DND-41 (cell line): ENCODE measurements around the gene SNTB2.

Experiments used
- ATAC-seq: fragments of 200-7000 bp; cut with Tn5 transposase; 3 replicates; pipeline ENCODE4 v1.9.1; 2021; ENCODE audit warnings: low read depth; ENCODE audit not compliant: insufficient read depth
- DNase-seq: peaks from one replicate; pipeline ENCODE4 v3.0.0-alpha.2; 2020
- H2AFZ ChIP-seq: 2 replicates; pipeline ENCODE4 v1.6.0; 2012; ENCODE audit warnings: low read depth, low read length
- H3K27ac ChIP-seq: 2 replicates; pipeline ENCODE4 v1.5.1; 2012; ENCODE audit warnings: low read length, inconsistent platforms
- H3K27me3 ChIP-seq: fragments of 200-600 bp; sonication (generic); 2 replicates; pipeline ENCODE4 v1.6.0; 2012; ENCODE audit warnings: low read length, mild to moderate bottlenecking, inconsistent platforms; ENCODE audit not compliant: insufficient read depth, poor library complexity
- H3K36me3 ChIP-seq: 2 replicates; pipeline ENCODE4 v1.5.1; 2012; ENCODE audit warnings: low read length, inconsistent platforms; ENCODE audit not compliant: insufficient read depth
- H3K4me1 ChIP-seq: 2 replicates; pipeline ENCODE4 v1.5.1; 2012; ENCODE audit warnings: mild to moderate bottlenecking, low read length; ENCODE audit not compliant: insufficient read depth
- H3K4me2 ChIP-seq: 2 replicates; pipeline ENCODE4 v1.6.0; 2012; ENCODE audit warnings: mild to moderate bottlenecking, moderate library complexity, low read length, inconsistent platforms; ENCODE audit not compliant: insufficient read depth
- H3K4me3 ChIP-seq, 2 experiments: fragments of 200-600 bp in 1 of 2; shearing (Covaris generic) in 1 of 2; 2 replicates each; pipeline ENCODE4 v1.5.1; 2012 to 2016; ENCODE audit warnings: inconsistent platforms in 2 of 2, low read length in 2 of 2, mild to moderate bottlenecking in 2 of 2, low read depth in 1 of 2, moderate library complexity in 1 of 2
- H3K79me2 ChIP-seq: 2 replicates; pipeline ENCODE4 v1.6.0; 2012; ENCODE audit warnings: low read length, inconsistent platforms; ENCODE audit not compliant: insufficient read depth
- H3K9ac ChIP-seq: 2 replicates; pipeline ENCODE4 v1.6.0; 2012; ENCODE audit warnings: low read depth, mild to moderate bottlenecking, inconsistent platforms, low read length, moderate library complexity
- H3K9me3 ChIP-seq: 2 replicates; pipeline ENCODE4 v1.5.1; 2012; ENCODE audit warnings: low read length, moderate library complexity, mild to moderate bottlenecking, inconsistent platforms; ENCODE audit not compliant: insufficient read depth, severe bottlenecking
- H4K20me1 ChIP-seq: 2 replicates; pipeline ENCODE4 v1.6.0; 2012; ENCODE audit warnings: low read length; ENCODE audit not compliant: insufficient read depth
- CTCF ChIP-seq: IDR thresholded peaks from 2 replicates; pipeline ENCODE4 v1.5.1; 2012; ENCODE audit warnings: borderline replicate concordance, low read length, moderate library complexity, mild to moderate bottlenecking; ENCODE audit not compliant: poor library complexity, severe bottlenecking; ENCODE audit errors: extremely low read depth
- EZH2 ChIP-seq: IDR thresholded peaks from 3 replicates; pipeline ENCODE4 v1.6.1; 2012; ENCODE audit warnings: borderline replicate concordance, low read depth, mild to moderate bottlenecking, moderate library complexity, low read length, inconsistent platforms; ENCODE audit not compliant: severe bottlenecking

The SNTB2 gene

GRCh38 chr16:69314534-69314933 is 127.6 kb downstream of the SNTB2 start:
- Histone ChIP-seq H3K9ac (no peak overlapping the region), H3K36me3 (peaks cover 61% of the 10 kb centered on the region), H2AFZ (no peak overlapping the region), H3K4me2 (no peak overlapping the region), H3K27me3 (no peaks in the 10 kb centered on the region), H3K4me3 (no peak overlapping the region), H3K27ac (no peak overlapping the region), H3K4me1 (peaks cover 26% of the 10 kb centered on the region), H3K9me3 (no peaks in the 10 kb centered on the region), H3K79me2 (peaks cover 72% of the 10 kb centered on the region), H4K20me1 (peaks cover 58% of the 10 kb centered on the region)
- DNase-seq = no peak
- no peak for TF ChIP-seq CTCF
- TF ChIP-seq EZH2 = no peak
- ATAC-seq = no peak

DNA sequence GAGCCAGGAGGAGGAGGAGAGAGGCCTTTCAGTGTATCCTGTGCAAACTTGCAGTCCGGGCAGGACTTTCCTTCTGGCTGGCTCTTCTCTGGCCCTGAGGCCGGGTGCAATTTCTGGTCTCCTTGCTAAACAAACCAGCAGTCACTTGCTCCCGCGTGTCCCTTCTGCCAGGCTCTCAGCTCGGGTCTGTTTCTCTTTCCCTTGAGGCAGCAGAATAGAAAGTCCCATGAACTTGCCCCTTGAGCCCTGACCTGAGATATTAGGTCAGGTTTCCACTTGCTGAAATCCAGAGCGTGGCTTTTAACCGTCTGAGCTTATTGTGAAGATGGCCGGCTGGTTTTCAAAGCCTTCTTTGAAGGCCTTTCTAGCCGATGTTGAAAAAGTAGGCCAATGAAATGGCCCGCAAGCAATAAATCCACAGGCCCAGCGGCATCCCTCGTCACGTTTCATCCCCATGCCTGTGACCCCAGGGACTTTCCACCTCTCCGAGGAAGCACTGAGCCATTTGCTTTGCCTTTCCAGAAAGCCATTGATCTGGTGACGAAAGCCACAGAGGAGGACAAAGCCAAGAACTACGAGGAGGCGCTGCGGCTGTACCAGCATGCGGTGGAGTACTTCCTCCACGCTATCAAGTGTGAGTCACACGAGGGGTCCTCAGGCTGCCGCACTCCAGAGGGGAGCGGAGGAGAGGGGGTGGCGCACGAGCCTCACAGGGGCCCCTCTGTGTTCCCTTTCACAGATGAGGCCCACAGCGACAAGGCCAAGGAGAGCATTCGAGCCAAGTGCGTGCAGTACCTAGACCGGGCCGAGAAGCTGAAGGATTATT is 128.7 kb downstream of the SNTB2 start:
- no peak overlapping the region for H2AFZ ChIP-seq
- H3K9ac ChIP-seq = no peak overlapping the region
- no peaks in the 10 kb centered on the region for H3K9me3 ChIP-seq
- no peaks in the 10 kb centered on the region for H3K27me3 ChIP-seq
- no peak overlapping the region for H3K27ac ChIP-seq
- H4K20me1 ChIP-seq = peaks cover 70% of the 10 kb centered on the region
- ATAC-seq = no peak
- no peak overlapping the region for H3K4me3 ChIP-seq
- no peak overlapping the region for H3K4me2 ChIP-seq
- no peak for DNase-seq
- H3K36me3 ChIP-seq = peaks cover 72% of the 10 kb centered on the region
- H3K79me2 ChIP-seq = peaks cover 78% of the 10 kb centered on the region
- TF ChIP-seq CTCF (no peak), EZH2 (no peak)
- H3K4me1 ChIP-seq = peaks cover 21% of the 10 kb centered on the region

- Histone ChIP-seq H2AFZ (no peak overlapping the region), H3K27ac (no peak overlapping the region), H3K79me2 (peaks cover 80% of the 10 kb centered on the region), H3K4me1 (peaks cover 19% of the 10 kb centered on the region), H3K27me3 (no peaks in the 10 kb centered on the region), H3K9ac (no peak overlapping the region), H3K36me3 (peaks cover 82% of the 10 kb centered on the region), H3K4me2 (no peak overlapping the region), H4K20me1 (peaks cover 78% of the 10 kb centered on the region), H3K9me3 (no peaks in the 10 kb centered on the region), H3K4me3 (no peak overlapping the region)
- no peak for ATAC-seq
- TF ChIP-seq CTCF = no peak
- TF ChIP-seq EZH2 = no peak
- no peak for DNase-seq
Measured at GRCh38 chr16:69316595-69317034, 129.7 kb downstream of the SNTB2 start.
